Astrocyte (in vitro differentiated cells and primary cell): ENCODE results near the gene PLCL1. TPM values are rescaled to one million over a fixed set of nuclear protein-coding genes. Genes with fewer than 3 reads are reported as not detected.

ENCODE experiments used
- DNase-seq: peaks from one replicate; pipeline ENCODE4 v3.0.0-alpha.2; 2010; ENCODE audit warnings: low read depth
- FAIRE-seq: peaks from 2 replicates; lab custom pipeline; 2011; peaks lifted over from hg19 to GRCh38; lab: Jason Lieb, UNC
- H2AFZ ChIP-seq: 2 replicates; pipeline ENCODE4 v1.6.0; 2012; ENCODE audit warnings: low read depth, low read length, inconsistent platforms
- H3K27ac ChIP-seq: 2 replicates; pipeline ENCODE4 v1.5.1; 2011; ENCODE audit warnings: low read depth, low read length, inconsistent platforms
- H3K27me3 ChIP-seq: 2 replicates; pipeline ENCODE4 v1.6.0; 2011; ENCODE audit warnings: low read length, inconsistent platforms; ENCODE audit not compliant: insufficient read depth
- H3K36me3 ChIP-seq: 2 replicates; pipeline ENCODE4 v1.5.1; 2011; ENCODE audit warnings: low read length, inconsistent platforms; ENCODE audit not compliant: insufficient read depth
- H3K4me1 ChIP-seq: 2 replicates; pipeline ENCODE4 v1.5.1; 2011; ENCODE audit warnings: low read length, inconsistent platforms; ENCODE audit not compliant: insufficient read depth
- H3K4me2 ChIP-seq: 2 replicates; pipeline ENCODE4 v1.6.0; 2012; ENCODE audit warnings: low read length, inconsistent platforms
- H3K4me3 ChIP-seq: 2 replicates; pipeline ENCODE4 v1.5.1; 2011; ENCODE audit warnings: low read depth, mild to moderate bottlenecking, low read length, inconsistent platforms; ENCODE audit not compliant: insufficient read depth
- H3K79me2 ChIP-seq: 2 replicates; pipeline ENCODE4 v1.6.0; 2012; ENCODE audit warnings: mild to moderate bottlenecking, low read length, inconsistent platforms; ENCODE audit not compliant: insufficient read depth
- H3K9ac ChIP-seq: 2 replicates; pipeline ENCODE4 v1.6.0; 2012; ENCODE audit warnings: mild to moderate bottlenecking, low read length, inconsistent platforms
- H3K9me3 ChIP-seq: 2 replicates; pipeline ENCODE4 v1.5.1; 2012; ENCODE audit warnings: low read depth, mild to moderate bottlenecking, low read length, inconsistent platforms; ENCODE audit not compliant: insufficient read depth
- H4K20me1 ChIP-seq: 2 replicates; pipeline ENCODE4 v1.6.0; 2012; ENCODE audit warnings: low read length, inconsistent platforms; ENCODE audit not compliant: insufficient read depth
- H3K27ac Mint-ChIP-seq: one replicate; pipeline ENCODE4 v1.8.0; 2021; ENCODE audit warnings: mild to moderate bottlenecking, mixed read lengths; ENCODE audit not compliant: unreplicated experiment
- H3K27me3 Mint-ChIP-seq: one replicate; pipeline ENCODE4 v1.8.0; 2021; ENCODE audit warnings: low read depth, mixed read lengths; ENCODE audit not compliant: unreplicated experiment
- H3K36me3 Mint-ChIP-seq: one replicate; pipeline ENCODE4 v1.8.0; 2021; ENCODE audit warnings: low read depth, mixed read lengths; ENCODE audit not compliant: unreplicated experiment
- H3K4me1 Mint-ChIP-seq: one replicate; pipeline ENCODE4 v1.8.0; 2021; ENCODE audit warnings: low read depth, mixed read lengths; ENCODE audit not compliant: unreplicated experiment
- H3K4me3 Mint-ChIP-seq: one replicate; pipeline ENCODE4 v1.8.0; 2021; ENCODE audit warnings: mild to moderate bottlenecking, moderate library complexity, mixed read lengths; ENCODE audit not compliant: unreplicated experiment
- H3K9me3 Mint-ChIP-seq: one replicate; pipeline ENCODE4 v1.8.0; 2021; ENCODE audit warnings: mild to moderate bottlenecking, mixed read lengths; ENCODE audit not compliant: unreplicated experiment
- CTCF ChIP-seq: IDR thresholded peaks from 2 replicates; pipeline ENCODE4 v1.5.1; 2011; ENCODE audit warnings: low read depth, mild to moderate bottlenecking, inconsistent platforms, low read length, moderate library complexity; ENCODE audit not compliant: insufficient read depth
- EZH2 ChIP-seq: IDR thresholded peaks from 2 replicates; pipeline ENCODE4 v1.6.1; 2012; ENCODE audit warnings: mild to moderate bottlenecking, low read length, inconsistent platforms; ENCODE audit not compliant: insufficient read depth
- total RNA-seq: library from RNA; stranded (reverse); gene quantifications from 2 replicates; pipeline ENCODE4 v1.2.1, GENCODE V29; 2021

PLCL1 gene
- total RNA-seq, 1 donor from 2014 or later = 0.84 TPM

GRCh38 chr2:197986977-197987376, 182.6 kb downstream of the PLCL1 start:
- no peak overlapping the region for H3K4me2 ChIP-seq
- no peak overlapping the region for H3K27ac Mint-ChIP-seq
- no peaks in the 10 kb centered on the region for H3K9me3 ChIP-seq
- H3K4me3 Mint-ChIP-seq = no peak overlapping the region
- H3K36me3 ChIP-seq = no peaks in the 10 kb centered on the region
- no peak overlapping the region for H3K9ac ChIP-seq
- no peak for FAIRE-seq
- H4K20me1 ChIP-seq = no peaks in the 10 kb centered on the region
- TF ChIP-seq EZH2 (no peak), CTCF (no peak)
- no peaks in the 10 kb centered on the region for H3K4me1 Mint-ChIP-seq
- no peak overlapping the region for H3K27ac ChIP-seq
- H3K79me2 ChIP-seq = no peaks in the 10 kb centered on the region
- DNase-seq = no peak
- H3K4me1 ChIP-seq = no peaks in the 10 kb centered on the region
- no peaks in the 10 kb centered on the region for H3K27me3 Mint-ChIP-seq
- H3K27me3 ChIP-seq = no peaks in the 10 kb centered on the region
- no peaks in the 10 kb centered on the region for H3K36me3 Mint-ChIP-seq
- no peak overlapping the region for H3K4me3 ChIP-seq
- no peaks in the 10 kb centered on the region for H3K9me3 Mint-ChIP-seq
- H2AFZ ChIP-seq = no peak overlapping the region

GRCh38 chr2:197990356-197990755, 186.0 kb downstream of the PLCL1 start:
- no peak overlapping the region for H3K4me3 Mint-ChIP-seq
- DNase-seq = no peak
- Histone ChIP-seq H3K27me3 (no peaks in the 10 kb centered on the region), H3K9ac (no peak overlapping the region), H3K4me2 (no peak overlapping the region), H3K4me3 (no peak overlapping the region), H4K20me1 (no peaks in the 10 kb centered on the region), H3K79me2 (no peaks in the 10 kb centered on the region), H3K27ac (no peak overlapping the region), H3K4me1 (no peaks in the 10 kb centered on the region), H3K36me3 (no peaks in the 10 kb centered on the region), H3K9me3 (no peaks in the 10 kb centered on the region), H2AFZ (no peak overlapping the region)
- H3K27ac Mint-ChIP-seq = no peak overlapping the region
- TF ChIP-seq CTCF (no peak), EZH2 (no peak)
- H3K36me3 Mint-ChIP-seq = no peaks in the 10 kb centered on the region
- peaks cover 8% of the 10 kb centered on the region for H3K4me1 Mint-ChIP-seq
- no peaks in the 10 kb centered on the region for H3K9me3 Mint-ChIP-seq
- no peaks in the 10 kb centered on the region for H3K27me3 Mint-ChIP-seq
- no peak for FAIRE-seq

GRCh38 chr2:197992482-197993133, 188.2 kb downstream of the PLCL1 start:
- Histone ChIP-seq H4K20me1 (no peaks in the 10 kb centered on the region), H3K4me2 (no peak overlapping the region), H3K4me1 (no peaks in the 10 kb centered on the region), H3K9ac (no peak overlapping the region), H3K9me3 (no peaks in the 10 kb centered on the region), H3K79me2 (no peaks in the 10 kb centered on the region), H3K27ac (no peak overlapping the region), H3K27me3 (no peaks in the 10 kb centered on the region), H3K36me3 (no peaks in the 10 kb centered on the region), H2AFZ (no peak overlapping the region), H3K4me3 (no peak overlapping the region)
- Mint-ChIP-seq H3K36me3 (no peaks in the 10 kb centered on the region), H3K27ac (no peak overlapping the region), H3K27me3 (no peaks in the 10 kb centered on the region), H3K9me3 (no peaks in the 10 kb centered on the region), H3K4me3 (no peak overlapping the region), H3K4me1 (peaks cover 8% of the 10 kb centered on the region)
- DNase-seq (no peak), FAIRE-seq (no peak)
- TF ChIP-seq EZH2 (no peak), CTCF (no peak)
